ENCODE data around the gene ROR1.

ROR1 gene

GRCh38 chr1:63818567-63819325 is 44.9 kb downstream of the ROR1 start:
- no peak for DNase-seq (ENCODE audit: extremely low read depth, insufficient read length)
- Histone ChIP-seq H3K27me3 (replicated peaks; ENCODE audit: control insufficient read depth, insufficient read depth, low read length) (no peaks in the 10 kb centered on the region), H3K36me3 (ENCODE audit: control insufficient read depth, insufficient read depth, low read length) (no peaks in the 10 kb centered on the region), H3K4me3 (replicated peaks; ENCODE audit: low read depth, low read length) (no peak overlapping the region)
- no peak for TF ChIP-seq CTCF (IDR thresholded peaks at IDR 0.05; ENCODE audit: insufficient read depth, low read length, poor library complexity, severe bottlenecking)

GRCh38 chr1:63819795-63820194 is 46.0 kb downstream of the ROR1 start:
- Histone ChIP-seq H3K36me3 (ENCODE audit: control insufficient read depth, insufficient read depth, low read length) (no peaks in the 10 kb centered on the region), H3K4me3 (replicated peaks; ENCODE audit: low read depth, low read length) (no peak overlapping the region), H3K27me3 (replicated peaks; ENCODE audit: control insufficient read depth, insufficient read depth, low read length) (no peaks in the 10 kb centered on the region)
- no peak for TF ChIP-seq CTCF (IDR thresholded peaks at IDR 0.05; ENCODE audit: insufficient read depth, low read length, poor library complexity, severe bottlenecking)
- no peak for DNase-seq (ENCODE audit: extremely low read depth, insufficient read length)

DNA sequence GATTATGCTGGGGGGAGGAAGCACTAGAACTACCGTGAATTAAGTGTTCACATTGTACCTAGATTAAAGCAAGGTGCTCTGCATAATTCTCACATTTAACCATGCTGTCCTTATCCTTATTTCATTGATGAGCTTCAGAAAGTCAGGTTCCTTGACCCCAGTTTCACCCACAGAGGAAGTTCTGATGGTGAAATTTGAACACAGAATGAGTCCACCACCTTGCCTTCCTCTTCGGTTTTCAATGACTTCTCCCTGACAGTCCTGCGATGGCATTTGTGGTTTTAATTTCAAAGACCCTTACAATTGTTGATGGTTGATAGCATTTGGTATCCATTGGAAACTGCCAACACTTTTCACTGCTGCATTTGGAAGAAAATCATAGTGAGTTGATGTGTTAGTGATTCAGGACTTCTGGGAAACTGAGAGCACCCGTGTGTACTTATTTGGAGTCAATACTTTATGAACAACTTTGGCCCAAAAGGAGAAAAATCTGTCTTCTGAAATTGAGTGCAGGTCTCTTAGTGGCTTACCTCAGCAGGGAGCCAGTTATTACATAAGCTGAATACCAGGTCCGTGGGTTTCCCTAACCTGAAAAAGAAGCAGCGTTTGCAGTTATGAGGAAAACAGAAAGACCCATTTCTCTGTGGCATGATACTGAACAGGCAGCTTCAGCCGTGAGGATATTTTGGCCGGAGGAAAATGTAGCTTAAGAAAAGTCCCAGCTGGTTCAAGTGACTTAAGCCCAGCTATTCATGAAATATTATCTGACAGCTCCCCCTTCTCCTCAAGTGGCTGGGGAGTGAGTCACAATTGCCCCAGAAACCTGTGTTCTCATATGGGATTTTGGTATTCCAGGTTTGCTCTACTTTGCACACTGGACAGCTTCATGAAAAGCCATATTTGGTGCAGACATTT is 47.5 kb downstream of the ROR1 start:
- H3K4me3 ChIP-seq (replicated peaks; ENCODE audit: low read depth, low read length), result no peak overlapping the region
- H3K27me3 ChIP-seq (replicated peaks; ENCODE audit: control insufficient read depth, insufficient read depth, low read length), result no peaks in the 10 kb centered on the region
- DNase-seq (ENCODE audit: extremely low read depth, insufficient read length), result no peak
- H3K36me3 ChIP-seq (ENCODE audit: control insufficient read depth, insufficient read depth, low read length), result no peaks in the 10 kb centered on the region
- no peak for TF ChIP-seq CTCF (IDR thresholded peaks at IDR 0.05; ENCODE audit: insufficient read depth, low read length, poor library complexity, severe bottlenecking)

DNA sequence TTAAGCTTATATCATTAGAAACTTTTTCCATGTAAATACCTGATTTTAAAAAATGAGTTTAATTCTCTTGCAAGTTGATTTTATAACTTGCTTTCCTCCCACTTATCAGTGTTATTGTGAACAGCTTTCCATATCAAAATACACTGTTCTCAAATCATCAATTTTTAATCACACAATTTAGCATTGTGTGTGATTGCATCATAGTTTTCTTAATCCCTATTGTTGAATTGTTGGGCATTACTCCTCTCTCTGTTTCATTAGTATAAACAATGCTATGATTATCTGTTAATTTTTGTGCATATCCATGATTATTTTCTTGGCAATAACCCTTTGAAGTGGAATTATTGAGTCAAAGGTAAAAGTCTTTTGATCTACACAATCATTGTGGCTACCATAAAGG is 48.7 kb downstream of the ROR1 start:
- no peak for DNase-seq (ENCODE audit: extremely low read depth, insufficient read length)
- no peak overlapping the region for H3K4me3 ChIP-seq (replicated peaks; ENCODE audit: low read depth, low read length)
- H3K36me3 ChIP-seq (ENCODE audit: control insufficient read depth, insufficient read depth, low read length), result no peaks in the 10 kb centered on the region
- no peak for TF ChIP-seq CTCF (IDR thresholded peaks at IDR 0.05; ENCODE audit: insufficient read depth, low read length, poor library complexity, severe bottlenecking)
- H3K27me3 ChIP-seq (replicated peaks; ENCODE audit: control insufficient read depth, insufficient read depth, low read length), result no peaks in the 10 kb centered on the region

GRCh38 chr1:63824451-63824850 is 50.6 kb downstream of the ROR1 start:
- DNase-seq (ENCODE audit: extremely low read depth, insufficient read length), result no peak
- Histone ChIP-seq H3K4me3 (replicated peaks; ENCODE audit: low read depth, low read length) (no peak overlapping the region), H3K36me3 (ENCODE audit: control insufficient read depth, insufficient read depth, low read length) (no peaks in the 10 kb centered on the region), H3K27me3 (replicated peaks; ENCODE audit: control insufficient read depth, insufficient read depth, low read length) (no peaks in the 10 kb centered on the region)
- no peak for TF ChIP-seq CTCF (IDR thresholded peaks at IDR 0.05; ENCODE audit: insufficient read depth, low read length, poor library complexity, severe bottlenecking)

All from GM06990 (cell line).